Erythroblast (primary cell): Measurements from ENCODE around the gene SECISBP2.
A peak's percentile ranks its signal among the peaks of the same experiment; 100 is the strongest.

ENCODE experiments used
- DNase-seq, 2 experiments: peaks; one replicate each; lab custom pipeline; 2025; lab: John Stamatoyannopoulos, UW
- GATA1 ChIP-seq: IDR thresholded peaks from 2 replicates; pipeline ENCODE4 v1.6.1; 2011; ENCODE audit warnings: low read depth, mild to moderate bottlenecking, control low read depth, low read length, moderate library complexity
- POLR2A ChIP-seq: IDR thresholded peaks from 2 replicates; pipeline ENCODE4 v1.6.1; 2011; ENCODE audit warnings: mild to moderate bottlenecking, low read length

Gene SECISBP2

GRCh38 chr9:89383030-89383720 lies 64.9 kb downstream of the SECISBP2 start:
- no peak for TF ChIP-seq POLR2A
- no peak for TF ChIP-seq GATA1
- DNase-seq: no peak

- TF ChIP-seq GATA1: no peak
- TF ChIP-seq POLR2A: no peak
- DNase-seq: no peak
These were observed 65.5 kb downstream of the SECISBP2 start for GRCh38 chr9:89383721-89384300.

- no peak for DNase-seq
- no peak for TF ChIP-seq GATA1
- TF ChIP-seq POLR2A: no peak
These were observed 66.5 kb downstream of the SECISBP2 start for GRCh38 chr9:89384783-89385182.

GRCh38 chr9:89386206-89386605 lies 67.9 kb downstream of the SECISBP2 start:
- no peak for TF ChIP-seq POLR2A
- TF ChIP-seq GATA1: no peak
- no peak for DNase-seq

- DNase-seq: no peak
- no peak for TF ChIP-seq GATA1
- TF ChIP-seq POLR2A: no peak
These were observed 68.5 kb downstream of the SECISBP2 start for GRCh38 chr9:89386797-89387196.

- DNase-seq: no peak
- TF ChIP-seq GATA1 (no peak), POLR2A (no peak)
These were observed 69.0 kb downstream of the SECISBP2 start for GRCh38 chr9:89387197-89387849.

GRCh38 chr9:89388084-89388867 lies 70.0 kb downstream of the SECISBP2 start:
- TF ChIP-seq GATA1 (no peak), POLR2A (no peak)
- DNase-seq: peak in 1 of 2 experiments; percentile 45

- no peak for DNase-seq
- TF ChIP-seq POLR2A (no peak), GATA1 (no peak)
These were observed 70.5 kb downstream of the SECISBP2 start for GRCh38 chr9:89388868-89389177.

GRCh38 chr9:89390068-89390555 lies 71.8 kb downstream of the SECISBP2 start:
- TF ChIP-seq POLR2A (no peak), GATA1 (no peak)
- DNase-seq: no peak

- TF ChIP-seq GATA1 (no peak), POLR2A (no peak)
- no peak for DNase-seq
These were observed 72.3 kb downstream of the SECISBP2 start for GRCh38 chr9:89390578-89391116.

GRCh38 chr9:89391585-89391984 lies 73.3 kb downstream of the SECISBP2 start:
- TF ChIP-seq POLR2A (no peak), GATA1 (no peak)
- DNase-seq: no peak

GRCh38 chr9:89394412-89394811 lies 76.1 kb downstream of the SECISBP2 start:
- TF ChIP-seq POLR2A (no peak), GATA1 (no peak)
- no peak for DNase-seq

GRCh38 chr9:89395931-89396710 lies 77.8 kb downstream of the SECISBP2 start:
- no peak for DNase-seq
- no peak for TF ChIP-seq POLR2A
- TF ChIP-seq GATA1: no peak

- no peak for DNase-seq
- TF ChIP-seq POLR2A (no peak), GATA1 (no peak)
These were observed 79.2 kb downstream of the SECISBP2 start for GRCh38 chr9:89397471-89397870.
